Measurements from ENCODE around the gene PPIG. TPM values are rescaled to one million over a fixed set of nuclear protein-coding genes. Genes with fewer than 3 reads are reported as not detected.
A peak's percentile ranks its signal among the peaks of the same experiment; 100 is the strongest.

PPIG gene
- total and polyA plus RNA-seq, 2 donors (not counting 3 experiments of a cell fraction or from before 2014, with no cell fraction given), result 13.4 to 44.9 TPM

DNA sequence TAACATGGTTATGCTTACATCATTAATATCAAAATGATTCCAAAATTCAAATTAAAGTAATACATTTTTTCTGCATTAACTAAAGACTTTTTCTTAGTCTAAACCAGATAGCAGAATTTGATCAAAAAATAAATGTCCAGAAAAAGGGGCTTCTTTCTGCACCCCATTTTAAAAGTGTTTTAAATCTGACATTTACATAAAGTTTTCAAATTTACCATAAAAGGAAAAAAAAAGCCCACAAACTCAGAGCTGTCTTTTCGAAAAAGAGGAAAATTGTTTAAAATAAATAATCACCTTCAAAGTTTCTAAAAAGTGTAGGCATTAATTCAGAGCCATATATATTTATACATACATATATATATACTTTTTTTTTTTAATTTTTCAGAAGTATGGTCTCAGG, 12.0 kb upstream of the PPIG start:
- intact Hi-C loops (cut with micrococcal nuclease) (loop anchor here (5.0 kb wide), 2 partner anchors 95 to 120 kb away; partner anchors contain the start of genes BBS5, CFAP210 and PHOSPHO2), dilution Hi-C loops (cut with MboI; ENCODE audit: extremely low pct_ligation_motif_present, low sequenced_read_pairs) (no loop called here)
- no peak for FAIRE-seq

More for the DNA sequence above, 12.0 kb upstream of the PPIG start:
- H3K4me2 ChIP-seq (ENCODE audit: insufficient read depth, low read length), result peak overlapping the region; percentile 77
- ChIA-PET CTCF (interaction anchor here (1.1 to 1.6 kb wide), 3 partner anchors 10 to 94 kb away, joined by 3 to 6 read pairs (median 3); partner anchors contain the start of gene BBS5), POLR2A (no interaction called here)
- BruUV-seq (replicated peaks), result no TSS peak
- no peak overlapping the region for H3K27ac ChIP-seq (ENCODE audit: insufficient read depth, low read depth, low read length)
- no peaks in the 10 kb centered on the region for H3K27me3 ChIP-seq (ENCODE audit: control insufficient read depth in 2 of 2, insufficient read depth in 2 of 2, low read length in 2 of 2)
- H3K9me3 ChIP-seq (replicated peaks; ENCODE audit: control insufficient read depth, insufficient read depth, low read length), result no peaks in the 10 kb centered on the region
- no peak overlapping the region for H3K4me3 ChIP-seq (replicated peaks in 1 of 3; ENCODE audit: insufficient read depth in 1 of 3, low read depth in 1 of 3, low read length in 3 of 3)
- peaks cover 17% of the 10 kb centered on the region for H3K79me2 ChIP-seq (ENCODE audit: control insufficient read depth, insufficient read depth, low read length)
- H3K4me1 ChIP-seq (ENCODE audit: control insufficient read depth, extremely low read depth, insufficient read depth, low read length), result peaks cover 2% of the 10 kb centered on the region
- no peaks in the 10 kb centered on the region for H3K36me3 ChIP-seq (ENCODE audit: control insufficient read depth in 2 of 2, extremely low read depth in 1 of 2, insufficient read depth in 2 of 2, low read length in 2 of 2)
- H4K20me1 ChIP-seq (replicated peaks; ENCODE audit: control insufficient read depth, extremely low read depth, insufficient read depth, low read length), result no peaks in the 10 kb centered on the region
- H2AFZ ChIP-seq (ENCODE audit: low read depth, low read length), result no peak overlapping the region
- TF ChIP-seq, protein P1, sequence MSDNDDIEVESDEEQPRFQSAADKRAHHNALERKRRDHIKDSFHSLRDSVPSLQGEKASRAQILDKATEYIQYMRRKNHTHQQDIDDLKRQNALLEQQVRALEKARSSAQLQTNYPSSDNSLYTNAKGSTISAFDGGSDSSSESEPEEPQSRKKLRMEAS (IDR thresholded peaks at IDR 0.05; ENCODE audit: insufficient read depth, insufficient read length), result no peak
- TF ChIP-seq, protein P2, sequence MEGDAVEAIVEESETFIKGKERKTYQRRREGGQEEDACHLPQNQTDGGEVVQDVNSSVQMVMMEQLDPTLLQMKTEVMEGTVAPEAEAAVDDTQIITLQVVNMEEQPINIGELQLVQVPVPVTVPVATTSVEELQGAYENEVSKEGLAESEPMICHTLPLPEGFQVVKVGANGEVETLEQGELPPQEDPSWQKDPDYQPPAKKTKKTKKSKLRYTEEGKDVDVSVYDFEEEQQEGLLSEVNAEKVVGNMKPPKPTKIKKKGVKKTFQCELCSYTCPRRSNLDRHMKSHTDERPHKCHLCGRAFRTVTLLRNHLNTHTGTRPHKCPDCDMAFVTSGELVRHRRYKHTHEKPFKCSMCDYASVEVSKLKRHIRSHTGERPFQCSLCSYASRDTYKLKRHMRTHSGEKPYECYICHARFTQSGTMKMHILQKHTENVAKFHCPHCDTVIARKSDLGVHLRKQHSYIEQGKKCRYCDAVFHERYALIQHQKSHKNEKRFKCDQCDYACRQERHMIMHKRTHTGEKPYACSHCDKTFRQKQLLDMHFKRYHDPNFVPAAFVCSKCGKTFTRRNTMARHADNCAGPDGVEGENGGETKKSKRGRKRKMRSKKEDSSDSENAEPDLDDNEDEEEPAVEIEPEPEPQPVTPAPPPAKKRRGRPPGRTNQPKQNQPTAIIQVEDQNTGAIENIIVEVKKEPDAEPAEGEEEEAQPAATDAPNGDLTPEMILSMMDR (IDR thresholded peaks at IDR 0.05; ENCODE audit: extremely low read depth in 1 of 2, insufficient read depth in 1 of 2, low read depth in 1 of 2, low read length in 2 of 2), result no peak
- TF ChIP-seq EZH2 (IDR thresholded peaks at IDR 0.05; ENCODE audit: borderline replicate concordance, low read depth, low read length, severe bottlenecking), result no peak
- no peak for TF ChIP-seq MYC (IDR thresholded peaks at IDR 0.05; ENCODE audit: low read depth, low read length)
- TF ChIP-seq POLR2A (IDR thresholded peaks at IDR 0.05; ENCODE audit: low read depth, low read length), result no peak
- TF ChIP-seq GATA2 (IDR thresholded peaks at IDR 0.05; ENCODE audit: insufficient read depth, insufficient read length, low read depth, low read length), result no peak
- no peak for TF ChIP-seq FOS (IDR thresholded peaks at IDR 0.05; ENCODE audit: borderline replicate concordance, insufficient read depth, low read length)
- no peak for TF ChIP-seq POLR2AphosphoS5 (IDR thresholded peaks at IDR 0.05; ENCODE audit: insufficient read depth, low read depth, low read length)
- TF ChIP-seq JUN (IDR thresholded peaks at IDR 0.05; ENCODE audit: borderline replicate concordance, insufficient read depth, insufficient read length, low read depth), result no peak
- no peaks in the 10 kb centered on the region for H3K9me1 ChIP-seq (replicated peaks; ENCODE audit: control insufficient read depth, extremely low read depth, insufficient read depth, low read length)
- no peak overlapping the region for H3K9ac ChIP-seq (replicated peaks; ENCODE audit: extremely low read depth, insufficient read depth, low read length)
- DNase-seq (ENCODE audit: low read depth, low spot score), result no peak
